Esophagus (tissue), 2 donors: Measurements from ENCODE around the gene DNASE1L3. TPM values are rescaled to one million over a fixed set of nuclear protein-coding genes. Genes with fewer than 3 reads are reported as not detected.

Source experiments
- H3K27ac ChIP-seq, 2 donors: one replicate each; pipeline ENCODE4 v1.5.1; 2013; ENCODE audit warnings: low read depth in 2 of 2, mild to moderate bottlenecking in 2 of 2, inconsistent platforms in 1 of 2, low read length in 1 of 2, moderate library complexity in 1 of 2
- H3K27me3 ChIP-seq, 2 donors: one replicate each; pipeline ENCODE4 v1.6.1; 2013; ENCODE audit warnings: low read length in 2 of 2, control low read depth in 1 of 2, mild to moderate bottlenecking in 1 of 2; ENCODE audit not compliant: insufficient read depth in 2 of 2, control insufficient read depth in 1 of 2
- H3K36me3 ChIP-seq, 2 donors: one replicate each; pipeline ENCODE4 v1.6.1; 2013; ENCODE audit warnings: low read length in 1 of 2; ENCODE audit not compliant: control insufficient read depth in 2 of 2, insufficient read depth in 2 of 2
- H3K4me1 ChIP-seq, 2 donors: one replicate each; pipeline ENCODE4 v1.6.1; 2013; ENCODE audit warnings: low read length in 1 of 2; ENCODE audit not compliant: control insufficient read depth in 2 of 2, insufficient read depth in 2 of 2
- H3K4me3 ChIP-seq, 2 donors: one replicate each; pipeline ENCODE4 v1.5.1; 2013; ENCODE audit warnings: low read length in 2 of 2, mild to moderate bottlenecking in 2 of 2, low read depth in 1 of 2, moderate library complexity in 1 of 2
- H3K9me3 ChIP-seq, 2 donors: one replicate each; pipeline ENCODE4 v1.6.1; 2013; ENCODE audit warnings: mild to moderate bottlenecking in 2 of 2, low read depth in 1 of 2, low read length in 1 of 2, moderate library complexity in 1 of 2; ENCODE audit not compliant: control insufficient read depth in 2 of 2, insufficient read depth in 1 of 2
- WGBS, 2 donors: extraction: QIAGEN DNeasy Blood & Tissue Kit; methylation state at CpG; one replicate each; pipeline ENCODE4 v1.1.7; 2013; 5-methylcytosine and 5-hydroxymethylcytosine counted together
- polyA plus RNA-seq, 2 donors: library from polyadenylated mRNA; stranded (reverse); fragments of 200-250 nt; gene quantifications; one replicate each; pipeline ENCODE4 v1.2.3, GENCODE V29; 2013
- donor health status: healthy with polysubstance abuse.
- donor health status: Bipolar disorder and iron deficiency.

Gene DNASE1L3
- polyA plus RNA-seq, 2 donors: 7.5 to 39.3 TPM

DNA sequence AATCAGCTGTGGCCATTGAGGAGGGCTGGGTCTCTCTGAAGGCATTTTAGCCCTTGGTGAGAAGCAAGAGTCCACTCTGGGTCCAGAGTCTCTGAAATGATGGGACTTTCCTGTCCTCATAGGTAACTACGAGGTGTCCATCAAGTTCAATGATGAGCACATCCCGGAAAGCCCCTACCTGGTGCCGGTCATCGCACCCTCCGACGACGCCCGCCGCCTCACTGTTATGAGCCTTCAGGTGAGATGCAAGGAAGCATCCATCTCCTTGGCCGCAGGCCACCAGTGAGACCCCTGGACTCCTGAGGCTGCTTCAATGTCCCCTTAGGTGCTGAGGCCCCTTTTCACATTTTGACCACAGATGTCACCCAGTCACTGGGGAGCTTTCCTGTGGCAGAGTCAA lies 54.9 kb downstream of the DNASE1L3 start:
- Histone ChIP-seq H3K4me3 (no peak overlapping the region), H3K4me1 (peaks cover 0 to 2% of the 10 kb centered on the region in 2 donors), H3K9me3 (no peaks in the 10 kb centered on the region), H3K27ac (no peak overlapping the region), H3K36me3 (peaks cover 8 to 32% of the 10 kb centered on the region in 2 donors), H3K27me3 (no peaks in the 10 kb centered on the region)
- 95% methylated on average over 10 of the region's 10 CpGs for WGBS, 2 donors

DNA sequence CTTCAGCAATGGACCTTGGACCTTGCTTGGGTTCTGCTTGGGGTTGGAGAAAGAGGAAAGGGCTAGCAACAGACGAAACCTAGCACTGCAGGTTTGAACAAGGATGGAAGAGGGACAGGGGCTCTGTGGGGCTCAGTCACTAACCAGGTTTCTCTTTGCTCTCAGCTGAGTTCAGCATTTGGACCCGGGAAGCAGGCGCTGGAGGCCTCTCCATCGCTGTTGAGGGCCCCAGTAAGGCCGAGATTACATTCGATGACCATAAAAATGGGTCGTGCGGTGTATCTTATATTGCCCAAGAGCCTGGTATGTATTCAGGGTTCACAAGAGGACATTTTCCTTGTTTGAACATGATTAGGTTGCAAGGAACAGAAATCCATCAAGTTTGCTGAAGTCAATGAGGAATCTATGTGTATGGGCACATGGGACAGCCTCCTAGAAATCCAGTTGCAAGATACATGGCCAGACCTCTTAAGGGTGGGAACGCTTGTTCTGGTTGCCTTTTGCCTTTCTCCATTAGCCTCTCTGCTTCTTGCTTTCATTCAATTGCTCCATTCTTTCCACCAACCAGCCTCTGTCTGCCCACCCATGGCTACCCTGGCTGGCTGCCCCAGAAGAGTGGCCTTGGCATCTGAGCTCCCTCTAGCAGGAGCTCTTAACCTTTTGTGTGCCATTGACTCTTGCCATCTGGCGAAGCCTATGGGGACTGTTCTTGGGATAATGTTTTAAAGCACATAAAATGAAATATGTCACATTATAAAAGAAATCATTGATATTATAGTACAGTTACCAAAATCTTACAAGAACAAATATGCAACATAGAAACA lies 55.9 kb downstream of the DNASE1L3 start:
- H3K27ac ChIP-seq: no peak overlapping the region
- no peak overlapping the region for H3K4me3 ChIP-seq
- WGBS, 2 donors: 81 to 95% methylated on average over 10 of the region's 10 CpGs
- H3K27me3 ChIP-seq: no peaks in the 10 kb centered on the region
- H3K4me1 ChIP-seq: peaks cover 0 to 2% of the 10 kb centered on the region in 2 donors
- peaks cover 8 to 32% of the 10 kb centered on the region in 2 donors for H3K36me3 ChIP-seq
- no peaks in the 10 kb centered on the region for H3K9me3 ChIP-seq

DNA sequence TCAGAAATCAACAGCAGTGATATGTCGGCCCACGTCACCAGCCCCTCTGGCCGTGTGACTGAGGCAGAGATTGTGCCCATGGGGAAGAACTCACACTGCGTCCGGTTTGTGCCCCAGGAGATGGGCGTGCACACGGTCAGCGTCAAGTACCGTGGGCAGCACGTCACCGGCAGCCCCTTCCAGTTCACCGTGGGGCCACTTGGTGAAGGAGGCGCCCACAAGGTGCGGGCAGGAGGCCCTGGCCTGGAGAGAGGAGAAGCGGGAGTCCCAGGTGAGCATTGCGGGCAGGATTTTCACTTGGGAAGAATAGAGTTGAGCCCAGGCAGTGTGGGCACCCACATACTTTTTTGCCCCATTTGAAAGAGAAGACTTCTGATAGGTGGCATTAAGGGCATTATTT lies 57.4 kb downstream of the DNASE1L3 start:
- WGBS, 2 donors: 96% methylated on average over 16 of the region's 16 CpGs
- no peak overlapping the region for H3K27ac ChIP-seq
- peaks cover 0 to 2% of the 10 kb centered on the region in 2 donors for H3K4me1 ChIP-seq
- H3K36me3 ChIP-seq: peaks cover 10 to 41% of the 10 kb centered on the region in 2 donors
- no peaks in the 10 kb centered on the region for H3K27me3 ChIP-seq
- no peak overlapping the region for H3K4me3 ChIP-seq
- H3K9me3 ChIP-seq: no peaks in the 10 kb centered on the region

DNA sequence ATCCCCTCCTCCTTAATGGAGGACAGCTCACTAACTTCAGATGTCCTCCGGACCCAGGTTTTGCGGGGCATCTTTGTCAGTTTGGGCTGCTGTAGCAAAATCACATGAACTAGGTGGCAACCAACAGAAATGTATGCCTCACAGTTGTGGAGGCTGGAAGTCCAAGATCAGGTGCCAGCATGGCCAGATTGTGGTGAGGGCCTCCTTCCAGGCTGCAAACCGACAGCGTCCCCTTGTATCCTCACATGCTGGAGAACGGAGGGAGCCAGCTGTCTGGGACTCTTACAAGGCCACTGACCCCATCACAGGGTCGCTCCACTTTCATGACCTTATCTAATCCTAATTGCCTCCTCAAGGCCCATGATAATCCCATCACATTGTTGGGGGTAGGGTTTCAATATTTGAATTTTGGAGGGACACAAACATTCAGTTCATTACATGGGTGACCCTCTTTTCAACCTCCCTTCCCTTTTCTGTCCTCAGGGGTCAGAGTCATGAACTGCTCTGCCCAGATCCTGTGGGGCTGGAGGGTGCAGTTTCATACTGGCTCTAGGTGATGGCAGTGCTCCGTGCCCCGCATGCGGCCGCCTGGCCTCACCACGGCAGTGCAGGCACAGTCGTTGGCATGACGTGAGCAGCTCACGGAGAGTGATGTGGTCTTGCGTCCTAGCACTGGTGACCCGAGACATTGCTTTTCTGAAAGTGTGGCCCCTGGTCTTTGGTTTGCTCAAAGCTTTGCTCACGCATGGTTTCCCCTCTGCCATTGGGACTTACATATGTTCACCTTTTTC lies 58.4 kb downstream of the DNASE1L3 start:
- H3K4me1 ChIP-seq: peaks cover 0 to 2% of the 10 kb centered on the region in 2 donors
- WGBS, 2 donors: 96% methylated on average over 17 of the region's 17 CpGs
- no peaks in the 10 kb centered on the region for H3K9me3 ChIP-seq
- H3K27me3 ChIP-seq: no peaks in the 10 kb centered on the region
- no peak overlapping the region for H3K4me3 ChIP-seq
- peaks cover 12 to 48% of the 10 kb centered on the region in 2 donors for H3K36me3 ChIP-seq
- H3K27ac ChIP-seq: no peak overlapping the region

DNA sequence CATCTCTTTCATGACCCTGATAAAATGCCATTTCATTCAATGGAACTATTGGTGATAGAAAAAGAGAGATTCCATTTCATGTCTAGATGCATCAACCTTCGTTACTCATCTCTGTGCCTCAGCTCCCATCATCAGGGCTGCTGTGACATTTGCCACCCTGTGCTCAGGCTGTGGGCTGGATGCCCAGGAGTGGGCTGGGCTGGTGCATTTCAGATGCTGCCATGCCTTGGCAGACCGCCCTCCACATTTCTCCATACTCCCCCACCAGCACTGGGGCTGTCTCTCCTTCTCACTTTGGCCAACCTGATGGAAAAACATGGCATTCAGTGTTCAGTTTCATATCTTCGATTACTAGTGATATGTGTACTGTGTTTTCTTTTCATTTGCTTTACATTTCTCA lies 59.1 kb downstream of the DNASE1L3 start:
- no peaks in the 10 kb centered on the region for H3K9me3 ChIP-seq
- no peaks in the 10 kb centered on the region for H3K27me3 ChIP-seq
- 80 to 86% methylated on average over 3 of the region's 3 CpGs for WGBS, 2 donors
- peaks cover 0 to 2% of the 10 kb centered on the region in 2 donors for H3K4me1 ChIP-seq
- no peak overlapping the region for H3K27ac ChIP-seq
- peaks cover 19 to 52% of the 10 kb centered on the region in 2 donors for H3K36me3 ChIP-seq
- no peak overlapping the region for H3K4me3 ChIP-seq

DNA sequence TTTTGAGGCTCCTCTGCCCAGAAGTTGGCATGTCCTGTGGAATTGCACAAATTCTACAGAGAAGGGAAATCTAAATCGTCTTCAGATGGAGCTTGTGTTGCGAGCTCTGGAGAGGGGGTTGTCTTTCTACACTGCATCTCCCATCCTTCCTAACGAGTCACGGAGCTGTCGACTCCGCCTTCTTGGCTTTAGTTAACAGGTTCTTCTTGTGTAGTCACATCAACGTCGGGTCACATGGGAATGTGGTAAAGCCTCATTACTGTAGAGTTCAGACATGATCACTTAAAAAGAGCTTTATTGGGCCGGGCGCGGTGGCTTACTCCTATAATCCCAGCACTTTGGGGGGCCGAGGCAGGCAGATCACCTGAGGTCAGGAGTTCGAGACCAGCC lies 60.0 kb downstream of the DNASE1L3 start:
- 76 to 89% methylated on average over 13 of the region's 13 CpGs for WGBS, 2 donors
- no peaks in the 10 kb centered on the region for H3K9me3 ChIP-seq
- H3K27me3 ChIP-seq: no peaks in the 10 kb centered on the region
- H3K4me3 ChIP-seq: no peak overlapping the region
- peaks cover 0 to 2% of the 10 kb centered on the region in 2 donors for H3K4me1 ChIP-seq
- no peak overlapping the region for H3K27ac ChIP-seq
- H3K36me3 ChIP-seq: peaks cover 22 to 55% of the 10 kb centered on the region in 2 donors

DNA sequence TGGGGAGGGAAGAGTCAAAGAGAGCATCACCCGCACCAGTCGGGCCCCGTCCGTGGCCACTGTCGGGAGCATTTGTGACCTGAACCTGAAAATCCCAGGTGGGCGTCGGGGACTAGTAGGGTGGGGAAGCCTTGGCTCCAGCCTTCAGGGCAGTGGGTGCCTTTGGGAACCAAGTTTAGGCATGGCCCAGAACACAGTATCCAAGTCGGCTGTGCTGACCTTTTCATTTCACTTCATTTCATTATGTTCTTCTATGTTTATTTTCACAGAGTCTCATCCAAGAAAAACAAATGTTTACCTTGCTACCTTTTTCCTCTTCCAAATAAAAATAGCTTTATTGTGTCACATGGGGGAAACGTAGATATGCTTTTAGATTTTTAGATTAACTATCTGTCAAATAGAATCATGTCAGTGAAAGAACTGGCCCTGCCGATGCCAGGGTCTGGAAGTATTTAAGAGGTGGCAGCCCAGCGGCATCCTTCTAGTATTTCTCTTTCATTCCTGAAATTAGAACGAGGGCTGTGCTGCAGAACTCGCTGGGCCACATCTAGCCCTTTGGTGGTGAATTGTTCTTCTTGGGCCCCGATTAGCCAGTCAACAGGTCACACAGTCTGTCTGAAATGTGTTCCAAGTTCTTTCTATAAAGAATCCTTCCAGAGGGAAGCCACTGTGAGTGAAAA lies 60.5 kb downstream of the DNASE1L3 start:
- H3K4me3 ChIP-seq: no peak overlapping the region
- peak overlapping the region in 1 of 2 donors; percentile 47 for H3K27ac ChIP-seq
- WGBS, 2 donors: 86 to 89% methylated on average over 14 of the region's 14 CpGs
- peaks cover 0 to 2% of the 10 kb centered on the region in 2 donors for H3K4me1 ChIP-seq
- peaks cover 22 to 54% of the 10 kb centered on the region in 2 donors for H3K36me3 ChIP-seq
- no peaks in the 10 kb centered on the region for H3K9me3 ChIP-seq
- H3K27me3 ChIP-seq: no peaks in the 10 kb centered on the region

DNA sequence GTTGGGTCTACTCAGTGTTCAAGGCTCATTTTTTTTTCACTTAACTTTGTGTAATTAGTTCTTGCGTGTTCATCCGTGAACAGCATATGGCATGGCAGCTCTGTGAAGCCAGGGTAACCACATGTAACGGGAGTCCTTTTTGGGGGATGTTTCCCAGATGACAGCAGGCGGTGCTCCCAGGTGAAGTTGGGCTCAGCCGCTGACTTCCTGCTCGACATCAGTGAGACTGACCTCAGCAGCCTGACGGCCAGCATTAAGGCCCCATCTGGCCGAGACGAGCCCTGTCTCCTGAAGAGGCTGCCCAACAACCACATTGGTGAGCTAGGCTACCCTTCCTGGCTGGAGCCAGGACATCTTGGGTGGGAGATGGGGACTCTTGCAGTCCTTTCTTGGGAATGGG lies 62.7 kb downstream of the DNASE1L3 start:
- Histone ChIP-seq H3K27me3 (no peaks in the 10 kb centered on the region), H3K4me3 (no peak overlapping the region), H3K4me1 (no peaks in the 10 kb centered on the region), H3K36me3 (peaks cover 21 to 50% of the 10 kb centered on the region in 2 donors), H3K27ac (no peak overlapping the region), H3K9me3 (no peaks in the 10 kb centered on the region)
- WGBS, 2 donors: 93 to 97% methylated on average over 9 of the region's 9 CpGs

DNA sequence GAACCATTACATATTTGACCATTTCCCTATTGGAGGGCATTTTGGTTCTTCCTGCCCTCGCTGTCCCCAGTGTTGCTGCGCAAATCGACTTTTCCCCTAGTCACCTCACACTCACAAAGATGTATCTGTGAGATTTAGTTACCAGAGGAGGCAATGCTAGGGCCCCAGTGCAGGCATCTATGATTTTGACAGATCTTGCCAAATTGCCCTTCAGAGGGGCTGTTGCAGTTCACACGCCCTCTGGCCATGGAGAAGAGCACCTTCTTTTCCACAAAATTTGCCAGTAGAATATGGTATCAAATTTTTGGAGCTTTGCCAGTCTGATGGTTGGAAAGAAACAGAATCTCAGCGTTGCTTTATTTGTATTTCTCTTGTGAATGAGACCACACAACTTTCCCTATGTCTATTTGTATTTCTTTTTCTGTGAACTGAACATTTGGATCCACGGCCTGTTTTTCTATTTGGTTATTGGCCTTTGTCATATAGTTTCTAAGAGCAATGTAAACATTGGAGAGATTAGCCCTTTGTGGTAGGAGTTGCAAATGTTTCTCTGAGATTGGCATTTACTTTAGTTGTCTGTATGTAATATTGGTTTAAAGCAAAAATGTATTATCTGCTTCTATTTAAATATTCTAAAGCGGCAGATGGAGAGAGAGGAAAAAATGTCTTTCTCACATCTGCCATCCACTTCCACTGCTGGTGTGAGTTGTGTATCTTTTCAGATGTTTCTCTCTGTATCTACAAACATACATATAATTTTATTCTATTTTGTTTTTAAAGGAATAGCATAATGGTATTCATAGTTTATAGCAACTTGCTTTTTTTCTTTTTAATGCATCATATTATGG lies 66.1 kb downstream of the DNASE1L3 start:
- peaks cover 25 to 52% of the 10 kb centered on the region in 2 donors for H3K36me3 ChIP-seq
- no peak overlapping the region for H3K27ac ChIP-seq

More for the DNA sequence above, 66.1 kb downstream of the DNASE1L3 start:
- no peaks in the 10 kb centered on the region for H3K27me3 ChIP-seq
- no peaks in the 10 kb centered on the region for H3K9me3 ChIP-seq
- H3K4me1 ChIP-seq: no peaks in the 10 kb centered on the region
- no peak overlapping the region for H3K4me3 ChIP-seq
- WGBS, 2 donors: 73 to 84% methylated on average over 7 of the region's 7 CpGs
